SH-SY5Y (cell line): ENCODE data around the gene TPH2.

ENCODE experiments used
- GATA2 ChIP-seq: IDR thresholded peaks from 2 replicates; pipeline ENCODE4 v1.6.1; 2011; ENCODE audit warnings: mild to moderate bottlenecking, low read depth, low read length
- GATA3 ChIP-seq: IDR thresholded peaks from 2 replicates; pipeline ENCODE4 v1.6.1; 2011; ENCODE audit warnings: low read depth, mild to moderate bottlenecking, low read length, moderate library complexity

GRCh38 chr12:72076558-72076915 lies 137.9 kb downstream of the TPH2 start:
- TF ChIP-seq GATA2 (no peak), GATA3 (no peak)
